ENCODE results near the gene B9D2. TPM values are rescaled to one million over a fixed set of nuclear protein-coding genes. Genes with fewer than 3 reads are reported as not detected.

Gene B9D2
- total RNA-seq, 1 experiment from 2014 or later = 10.8 TPM

DNA sequence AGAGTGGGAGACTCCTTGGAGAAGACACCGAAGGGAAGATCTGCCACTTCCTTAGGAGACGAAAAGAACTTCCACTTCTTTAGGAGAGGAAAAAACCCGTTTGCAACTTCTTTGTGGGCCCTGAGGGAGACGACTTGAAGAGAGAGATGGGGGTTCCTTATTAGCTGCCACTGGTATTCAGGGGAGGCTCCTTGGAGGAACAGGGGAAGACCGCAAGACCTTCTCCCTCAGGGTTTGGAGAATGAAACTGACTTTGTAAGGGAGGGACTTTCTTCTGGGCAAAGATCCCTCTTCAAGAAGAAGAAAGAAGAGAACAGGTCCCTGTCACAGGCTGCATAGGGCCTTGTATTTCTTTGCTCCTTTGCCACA, 34.1 kb upstream of the B9D2 start:
- TSS peak; percentile 61 for BruUV-seq (replicated peaks)
- POLR2A ChIA-PET (ENCODE audit: unreplicated experiment) = no interaction called here
- H3K79me2 ChIP-seq (ENCODE audit: low read depth) = peaks cover 42% of the 10 kb centered on the region
- H3K27ac ChIP-seq = peak overlapping the region; percentile 79
- H3K4me1 ChIP-seq (replicated peaks; ENCODE audit: insufficient read depth) = peaks cover 19% of the 10 kb centered on the region
- H3F3A ChIP-seq (ENCODE audit: insufficient read depth, low read depth) = no peaks in the 10 kb centered on the region; the same call in 1 of the 2 replicates
- DNase-seq = no peak
- peak overlapping the region; percentile 82 for H3K4me2 ChIP-seq
- H3K27me3 ChIP-seq (ENCODE audit: insufficient read depth, low read depth) = no peaks in the 10 kb centered on the region
- no peaks in the 10 kb centered on the region for H3K9me3 ChIP-seq (ENCODE audit: insufficient read depth, low read depth)
- no peak for TF ChIP-seq EZH2 (IDR thresholded peaks at IDR 0.05; ENCODE audit: low read depth)
- TF ChIP-seq, protein P1, sequence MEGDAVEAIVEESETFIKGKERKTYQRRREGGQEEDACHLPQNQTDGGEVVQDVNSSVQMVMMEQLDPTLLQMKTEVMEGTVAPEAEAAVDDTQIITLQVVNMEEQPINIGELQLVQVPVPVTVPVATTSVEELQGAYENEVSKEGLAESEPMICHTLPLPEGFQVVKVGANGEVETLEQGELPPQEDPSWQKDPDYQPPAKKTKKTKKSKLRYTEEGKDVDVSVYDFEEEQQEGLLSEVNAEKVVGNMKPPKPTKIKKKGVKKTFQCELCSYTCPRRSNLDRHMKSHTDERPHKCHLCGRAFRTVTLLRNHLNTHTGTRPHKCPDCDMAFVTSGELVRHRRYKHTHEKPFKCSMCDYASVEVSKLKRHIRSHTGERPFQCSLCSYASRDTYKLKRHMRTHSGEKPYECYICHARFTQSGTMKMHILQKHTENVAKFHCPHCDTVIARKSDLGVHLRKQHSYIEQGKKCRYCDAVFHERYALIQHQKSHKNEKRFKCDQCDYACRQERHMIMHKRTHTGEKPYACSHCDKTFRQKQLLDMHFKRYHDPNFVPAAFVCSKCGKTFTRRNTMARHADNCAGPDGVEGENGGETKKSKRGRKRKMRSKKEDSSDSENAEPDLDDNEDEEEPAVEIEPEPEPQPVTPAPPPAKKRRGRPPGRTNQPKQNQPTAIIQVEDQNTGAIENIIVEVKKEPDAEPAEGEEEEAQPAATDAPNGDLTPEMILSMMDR (conservative IDR thresholded peaks at IDR 0.05) = no peak
- H3K36me3 ChIP-seq (ENCODE audit: low read depth) = no peaks in the 10 kb centered on the region
- H4K20me1 ChIP-seq (ENCODE audit: insufficient read depth) = no peaks in the 10 kb centered on the region; the same call in none of the 2 replicates
- CTCF ChIA-PET = no interaction called here
- intact Hi-C loops (cut with micrococcal nuclease; ENCODE audit: unreplicated experiment) = no loop called here
- peak overlapping the region; percentile 95 for H2AFZ ChIP-seq
- peak overlapping the region; percentile 100 for H3K4me3 ChIP-seq
- H3K9me2 ChIP-seq (ENCODE audit: insufficient read depth) = no peaks in the 10 kb centered on the region

DNA sequence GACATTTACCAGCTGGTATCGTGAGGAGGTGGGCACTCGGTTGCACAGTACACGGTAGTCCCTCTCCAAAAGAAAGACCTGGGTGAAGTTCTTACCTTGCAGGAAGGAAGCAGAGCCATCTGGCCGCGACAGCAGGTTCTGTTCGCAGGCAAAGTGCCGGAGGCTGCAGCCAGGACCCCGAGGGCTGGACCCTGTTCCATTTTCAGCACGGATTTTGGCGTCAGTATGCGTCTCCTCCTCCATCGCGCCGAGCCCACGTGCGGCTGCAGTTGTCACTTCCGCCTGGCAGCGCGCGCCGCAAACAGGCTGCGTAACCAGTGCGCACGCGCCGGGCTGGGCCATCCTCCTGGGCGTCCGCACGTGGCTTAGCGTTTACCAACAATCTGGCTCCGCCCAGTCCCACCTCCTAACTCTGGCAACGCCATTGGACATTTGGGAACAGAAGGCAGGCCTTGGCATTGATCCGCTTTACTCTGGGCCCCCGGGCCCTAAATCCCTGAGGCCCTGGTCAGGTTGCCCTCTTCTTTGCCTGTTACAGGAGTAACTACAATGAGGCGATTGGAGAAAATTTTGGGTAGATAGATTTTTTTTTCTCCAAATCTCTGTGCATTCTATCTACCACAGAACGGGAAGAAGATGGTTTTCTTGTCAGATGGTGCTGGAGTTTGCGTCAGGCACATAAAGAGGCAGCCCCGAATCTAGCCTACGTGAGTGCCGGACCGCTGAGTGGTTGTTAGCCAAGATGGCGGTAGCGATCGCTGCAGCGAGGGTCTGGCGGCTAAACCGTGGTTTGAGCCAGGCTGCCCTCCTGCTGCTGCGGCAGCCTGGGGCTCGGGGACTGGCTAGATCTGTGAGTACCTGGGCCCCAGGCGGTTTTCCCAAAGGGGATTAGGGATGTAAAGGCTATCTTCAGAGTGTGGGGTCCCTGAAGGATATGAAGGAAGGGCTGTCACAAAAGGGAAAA, 33.4 kb upstream of the B9D2 start, which contains the start of the genes BCKDHA and EXOSC5:
TSS of gene BCKDHA (plus strand) at position 733 of the 964 bp plus-strand sequence. CDS start at position 743, 10 bp downstream.
TSS of gene EXOSC5 (minus strand) at position 274 of the 964 bp plus-strand sequence. CDS start at position 243, 31 bp downstream.
- POLR2A ChIA-PET (ENCODE audit: unreplicated experiment) = no interaction called here

DNA sequence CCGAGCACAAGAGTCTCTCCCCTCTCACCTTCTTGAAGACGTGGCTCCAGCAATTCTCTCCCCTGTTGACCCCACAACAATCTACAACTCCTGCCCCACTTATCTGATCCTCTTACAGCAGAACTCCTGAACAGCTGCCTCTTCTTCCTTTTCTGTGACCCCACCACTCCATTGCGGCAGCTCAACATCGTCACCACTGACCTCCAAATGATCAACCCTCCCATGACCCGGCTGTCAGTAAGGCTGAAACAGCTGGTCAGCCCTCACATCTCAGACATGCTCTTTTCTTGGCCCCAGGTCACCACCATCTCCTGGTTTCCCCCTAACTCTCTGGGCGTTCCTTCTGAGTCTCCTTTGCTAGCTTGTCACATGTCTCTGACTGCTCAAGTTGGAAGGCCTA, 31.4 kb upstream of the B9D2 start:
- Histone ChIP-seq H3F3A (ENCODE audit: insufficient read depth, low read depth) (no peaks in the 10 kb centered on the region; the same call in 1 of the 2 replicates), H3K4me3 (peak overlapping the region; percentile 100; the same call in 1 of the 2 replicates), H3K4me2 (peak overlapping the region; percentile 82), H3K36me3 (ENCODE audit: low read depth) (0 out of 2 replicates have a peak, but pooled peaks cover 3% of the 10 kb centered on the region), H3K4me1 (replicated peaks; ENCODE audit: insufficient read depth) (peaks cover 19% of the 10 kb centered on the region), H3K27me3 (ENCODE audit: insufficient read depth, low read depth) (no peaks in the 10 kb centered on the region), H3K27ac (no peak overlapping the region), H3K9me2 (ENCODE audit: insufficient read depth) (no peaks in the 10 kb centered on the region), H4K20me1 (ENCODE audit: insufficient read depth) (no peaks in the 10 kb centered on the region; the same call in none of the 2 replicates), H3K9me3 (ENCODE audit: insufficient read depth, low read depth) (no peaks in the 10 kb centered on the region), H2AFZ (no peak overlapping the region), H3K79me2 (ENCODE audit: low read depth) (peaks cover 42% of the 10 kb centered on the region)
- intact Hi-C loops (cut with micrococcal nuclease; ENCODE audit: unreplicated experiment) = no loop called here
- TF ChIP-seq, protein P1 (conservative IDR thresholded peaks at IDR 0.05) = no peak
- no peak for TF ChIP-seq EZH2 (IDR thresholded peaks at IDR 0.05; ENCODE audit: low read depth)
- DNase-seq = no peak
- CTCF ChIA-PET = interaction anchor here (0.6 kb wide), 1 partner anchor 9 kb away, joined by 3 read pairs; no protein-coding TSS in a partner anchor
- BruUV-seq (replicated peaks) = no TSS peak
- POLR2A ChIA-PET (ENCODE audit: unreplicated experiment) = no interaction called here

More for the DNA sequence above, 33.4 kb upstream of the B9D2 start, which contains the start of the genes BCKDHA and EXOSC5:
- Histone ChIP-seq H3K9me3 (ENCODE audit: insufficient read depth, low read depth) (no peaks in the 10 kb centered on the region), H3K27me3 (ENCODE audit: insufficient read depth, low read depth) (no peaks in the 10 kb centered on the region), H3K27ac (peak within 1 kb of the TSS; percentile 79), H2AFZ (peak within 1 kb of the TSS; percentile 95), H3K4me3 (peak within 1 kb of the TSS; percentile 100), H3K4me1 (replicated peaks; ENCODE audit: insufficient read depth) (peaks cover 19% of the 10 kb centered on the region), H3K9me2 (ENCODE audit: insufficient read depth) (no peaks in the 10 kb centered on the region), H3K36me3 (ENCODE audit: low read depth) (no peaks in the 10 kb centered on the region), H3F3A (ENCODE audit: insufficient read depth, low read depth) (no peaks in the 10 kb centered on the region; the same call in 1 of the 2 replicates), H3K79me2 (ENCODE audit: low read depth) (peaks cover 42% of the 10 kb centered on the region), H4K20me1 (ENCODE audit: insufficient read depth) (no peaks in the 10 kb centered on the region; the same call in none of the 2 replicates), H3K4me2 (peak within 1 kb of the TSS; percentile 82)
- TSS peak; percentile 48 for BruUV-seq (replicated peaks)
- CTCF ChIA-PET = no interaction called here
- TF ChIP-seq, protein P1 (conservative IDR thresholded peaks at IDR 0.05) = no peak
- TF ChIP-seq EZH2 (IDR thresholded peaks at IDR 0.05; ENCODE audit: low read depth) = no peak
- intact Hi-C loops (cut with micrococcal nuclease; ENCODE audit: unreplicated experiment) = loop anchor here (2.0 kb wide), 1 partner anchor 45 kb away; the partner anchor contains the start of gene TGFB1
- DNase-seq = peak; percentile 98 to 99
